ENCODE data around the gene WHRN.

Gene WHRN

DNA sequence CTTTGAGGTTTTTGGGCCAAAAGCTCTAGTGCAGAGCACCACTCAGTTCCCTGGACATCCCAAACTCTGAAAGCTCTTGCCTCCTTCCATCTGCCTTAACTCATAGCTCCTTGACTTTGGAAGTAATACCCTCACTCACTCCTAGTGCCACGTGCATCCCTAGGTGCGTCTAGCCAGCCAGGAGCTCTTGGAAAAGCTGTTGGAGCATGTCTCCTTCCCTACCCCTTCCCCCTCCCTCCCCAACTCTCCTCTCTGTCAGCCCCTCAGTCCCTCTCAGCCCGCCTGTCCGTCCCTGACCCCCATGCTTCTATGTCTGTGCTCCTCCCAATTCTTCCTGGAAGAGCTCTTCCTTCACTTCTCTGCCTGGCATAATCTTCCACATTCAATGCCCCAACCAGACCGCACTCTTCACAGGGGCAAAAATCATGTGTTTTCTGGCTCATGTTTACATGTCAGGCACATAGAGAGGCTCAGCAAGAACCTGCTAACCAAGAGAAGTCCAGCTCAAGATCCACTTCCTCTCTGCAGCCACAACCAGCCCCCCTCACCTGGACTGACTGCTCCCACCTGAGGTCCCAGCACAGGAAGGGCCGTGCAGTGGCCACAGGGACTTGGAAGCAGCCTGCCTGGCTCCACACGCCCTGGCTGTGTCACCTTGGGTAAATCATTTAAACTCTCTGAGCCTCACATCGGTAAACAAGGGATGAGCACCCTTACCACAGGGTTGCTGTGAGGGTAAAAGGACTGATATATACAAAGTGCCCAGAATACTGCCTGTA lies 58.4 kb downstream of the WHRN start:
- DNase-seq = no peak

DNA sequence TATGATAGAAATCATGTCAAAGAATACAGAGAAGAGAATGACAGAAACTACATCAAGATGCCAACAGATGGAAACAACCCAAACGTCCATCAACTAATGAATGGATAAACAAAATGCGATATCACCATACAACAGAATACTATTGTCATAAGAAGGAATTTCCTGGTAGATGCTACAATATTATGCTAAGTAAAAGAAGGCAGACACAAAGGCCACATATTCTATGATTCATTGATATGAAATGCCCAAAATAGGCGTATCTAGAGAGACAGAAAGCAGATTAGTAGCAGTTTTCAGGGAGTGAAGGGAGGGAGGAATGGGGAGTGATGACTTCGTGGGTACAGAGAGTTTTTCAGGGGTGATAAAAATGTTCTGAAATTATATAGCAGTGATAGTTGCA lies 59.2 kb downstream of the WHRN start:
- DNase-seq = no peak

DNA sequence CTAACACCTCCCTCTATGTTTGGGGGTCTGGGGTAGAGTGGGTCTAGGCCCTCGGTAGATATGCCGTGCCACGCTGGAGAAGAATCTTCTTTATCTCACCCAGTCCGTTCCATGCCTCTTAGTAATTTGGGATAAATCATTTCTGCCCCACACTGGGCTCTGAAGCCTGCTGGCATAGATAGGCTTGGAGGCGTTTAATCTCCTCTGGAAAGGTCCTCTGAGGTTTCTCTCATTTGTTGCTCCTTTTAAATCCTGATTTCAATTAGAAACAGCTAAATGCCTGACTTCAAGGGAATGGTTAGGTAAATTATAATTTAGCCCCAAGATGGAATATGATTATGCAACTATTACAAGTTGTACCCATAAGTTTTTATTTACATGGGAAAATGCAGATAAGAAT lies 59.7 kb downstream of the WHRN start:
- DNase-seq = no peak

DNA sequence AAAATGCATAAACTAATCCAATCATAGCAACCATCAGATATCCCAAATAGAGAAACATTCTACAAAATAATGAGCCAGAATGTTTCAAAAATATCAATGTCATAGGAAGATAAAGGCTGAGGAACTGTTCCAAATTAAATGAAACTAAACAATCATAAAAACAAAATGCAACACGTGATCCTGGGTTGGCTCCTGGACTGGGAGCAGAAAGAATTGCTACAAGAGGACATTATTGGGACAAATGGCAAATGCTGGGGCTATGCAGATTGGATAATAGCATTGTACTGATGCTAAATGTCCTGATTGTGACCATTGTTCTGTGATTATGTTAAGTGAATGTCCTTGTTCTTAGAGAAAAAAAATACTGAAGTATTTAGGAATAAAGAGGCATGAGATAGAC lies 63.3 kb downstream of the WHRN start:
- no peak for DNase-seq

DNA sequence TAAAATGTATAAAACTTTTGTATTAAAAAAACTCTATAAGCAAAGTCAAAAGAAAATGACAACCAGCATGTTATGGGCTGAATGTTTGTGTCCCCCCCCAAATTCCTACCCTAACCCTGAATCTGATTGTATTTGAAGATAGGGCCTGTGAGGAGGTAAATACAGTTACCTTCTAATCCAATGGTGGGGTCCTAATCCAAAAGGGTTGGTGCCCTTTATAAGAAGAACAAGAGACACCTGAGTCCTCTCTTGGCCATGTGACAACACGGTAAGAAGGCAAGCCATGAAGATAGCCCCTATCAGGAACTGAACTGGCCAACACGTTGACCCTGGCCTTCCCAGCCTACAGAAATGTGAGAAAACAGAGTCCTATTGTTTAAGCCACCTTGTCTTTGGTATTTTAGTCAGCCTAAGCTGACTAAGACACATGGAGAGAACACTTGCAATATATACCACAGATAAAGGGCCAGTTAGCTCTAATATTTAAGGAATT lies 67.8 kb downstream of the WHRN start:
- no peak for DNase-seq

DNA sequence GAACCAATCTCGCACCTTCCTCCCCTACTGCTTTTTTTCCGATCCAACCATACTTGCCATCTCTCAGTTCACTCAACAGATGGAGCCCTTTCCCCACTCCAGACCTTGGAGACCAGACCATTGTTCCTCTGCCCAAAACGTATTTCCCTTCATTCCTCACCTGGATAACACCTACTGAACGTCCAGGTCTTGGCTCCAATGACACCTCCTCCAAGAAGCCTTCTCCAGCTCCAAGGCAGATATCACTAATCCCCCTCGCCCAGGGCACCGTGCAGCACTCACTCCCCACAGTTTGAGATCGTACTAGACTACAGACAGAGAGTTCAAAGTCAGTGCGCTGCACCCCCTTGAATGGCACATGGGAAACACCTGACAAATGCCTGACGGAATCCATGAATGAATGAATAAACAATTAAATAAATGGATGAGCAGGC lies 70.4 kb downstream of the WHRN start:
- DNase-seq = peak; percentile 46 to 72

DNA sequence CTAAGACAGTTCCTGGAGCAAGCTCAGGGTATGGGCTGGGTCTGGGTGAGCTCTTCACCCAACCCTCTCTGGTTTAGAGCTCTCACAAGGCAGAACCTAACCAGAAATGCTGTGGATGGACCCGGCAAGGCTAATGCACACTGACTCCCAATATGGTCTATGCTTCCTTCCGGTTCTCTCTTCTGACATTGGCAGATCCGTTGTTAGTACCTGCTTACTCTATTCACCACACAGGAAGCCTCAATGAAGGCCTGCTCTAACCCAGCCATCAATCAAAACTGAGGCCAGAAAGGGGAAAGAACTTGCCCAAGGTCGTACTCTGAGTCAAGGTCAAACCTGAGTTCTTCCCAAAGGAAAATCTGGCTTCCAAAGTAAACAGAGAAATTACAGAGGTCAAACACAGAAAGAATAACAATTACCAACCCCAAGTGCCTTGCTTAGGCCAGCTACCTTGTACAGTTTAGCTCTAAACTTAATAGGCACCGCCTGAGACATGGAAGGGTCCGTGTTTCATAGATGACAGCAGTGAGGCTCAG lies 71.5 kb downstream of the WHRN start:
- no peak for DNase-seq

DNA sequence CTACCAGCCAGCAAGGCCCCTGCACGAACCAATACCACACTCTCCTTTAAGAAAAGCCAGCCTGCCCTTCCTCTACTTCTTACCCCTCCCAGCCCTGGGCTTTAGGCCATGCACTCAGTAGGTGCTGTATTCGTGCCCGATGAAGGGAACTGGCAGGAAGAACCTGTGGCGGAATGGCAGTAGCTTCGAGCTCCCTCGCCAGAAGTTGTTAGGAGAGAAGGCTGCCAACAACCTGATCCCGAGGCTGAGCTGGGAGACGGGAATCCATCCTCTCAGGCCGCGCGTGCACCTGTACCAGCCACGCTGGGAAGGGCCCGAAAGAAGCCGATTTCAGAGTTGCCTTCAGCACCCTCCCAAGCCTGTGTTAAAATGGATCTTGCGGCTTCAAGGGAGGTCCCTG lies 72.2 kb downstream of the WHRN start:
- DNase-seq = no peak

DNA sequence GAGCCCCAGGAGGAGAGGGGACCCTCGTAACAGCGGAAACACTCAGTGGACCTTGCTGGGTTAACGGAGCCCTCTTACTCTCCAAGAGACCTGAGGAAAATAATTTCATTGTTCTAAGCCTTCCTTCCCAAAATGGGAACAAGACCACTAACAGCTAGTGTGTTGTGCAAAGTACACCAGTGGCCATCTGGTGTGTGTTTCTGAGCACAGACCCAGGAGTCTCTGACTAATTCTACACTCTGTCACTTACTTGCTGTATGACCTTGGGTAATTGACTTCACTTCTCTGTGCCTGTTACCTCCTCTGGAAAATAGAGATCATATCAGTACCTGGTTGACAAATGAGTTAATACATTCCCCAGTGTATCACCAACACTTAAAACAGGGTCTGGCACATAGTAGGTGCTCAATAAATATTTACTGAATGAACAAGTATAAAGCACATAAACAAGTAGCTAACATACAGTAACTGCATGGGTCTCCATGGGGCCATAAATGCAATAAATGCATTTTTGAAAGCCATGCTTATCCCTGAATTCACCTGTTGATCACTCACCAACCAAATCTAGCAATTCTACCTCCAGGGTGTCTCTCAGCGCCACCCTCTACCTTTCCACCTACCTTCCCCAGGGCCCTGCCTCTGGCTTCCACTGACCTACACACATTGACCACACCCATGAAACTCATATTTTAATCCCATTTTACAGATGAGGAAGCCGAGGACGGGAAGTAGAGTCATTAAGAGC lies 72.8 kb downstream of the WHRN start:
- no peak for DNase-seq

DNA sequence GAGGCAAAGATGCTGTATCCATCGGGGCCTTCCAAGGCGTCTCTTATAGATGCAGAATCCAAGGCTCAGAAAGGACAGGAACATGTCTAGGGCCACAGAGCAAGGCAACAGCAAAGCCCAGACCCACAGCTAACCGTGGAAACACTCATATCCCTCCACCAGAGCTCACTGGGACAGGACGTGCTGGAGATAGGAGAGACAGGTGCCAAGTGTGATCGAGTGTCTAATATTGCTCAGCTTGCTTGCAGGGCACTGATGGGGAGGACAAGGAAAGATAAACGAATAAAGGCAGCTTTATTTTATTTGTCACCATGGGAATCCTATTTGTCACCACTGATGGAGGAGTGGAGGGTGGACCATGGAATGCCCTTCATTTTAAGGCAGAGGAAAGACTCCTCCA lies 73.5 kb downstream of the WHRN start:
- no peak for DNase-seq

DNA sequence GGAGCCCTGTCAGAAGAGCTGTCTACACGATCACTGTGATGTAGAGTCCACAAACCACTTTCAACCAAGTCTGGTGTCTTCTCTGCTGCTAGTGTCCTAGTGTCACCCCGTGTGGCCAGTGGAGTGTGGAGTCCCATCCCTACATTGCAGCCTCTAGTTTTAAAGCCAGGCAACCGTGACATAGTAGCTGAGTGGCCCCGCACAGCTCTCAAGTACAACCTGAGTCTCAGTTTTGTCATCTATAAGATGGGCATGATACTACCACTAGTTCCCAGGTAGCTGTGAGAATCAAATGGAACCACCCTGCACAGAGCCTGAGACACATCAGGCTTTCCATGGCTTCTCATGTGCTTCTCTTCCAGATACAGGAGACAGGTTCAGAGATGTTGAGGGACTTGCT lies 74.3 kb downstream of the WHRN start:
- no peak for DNase-seq

DNA sequence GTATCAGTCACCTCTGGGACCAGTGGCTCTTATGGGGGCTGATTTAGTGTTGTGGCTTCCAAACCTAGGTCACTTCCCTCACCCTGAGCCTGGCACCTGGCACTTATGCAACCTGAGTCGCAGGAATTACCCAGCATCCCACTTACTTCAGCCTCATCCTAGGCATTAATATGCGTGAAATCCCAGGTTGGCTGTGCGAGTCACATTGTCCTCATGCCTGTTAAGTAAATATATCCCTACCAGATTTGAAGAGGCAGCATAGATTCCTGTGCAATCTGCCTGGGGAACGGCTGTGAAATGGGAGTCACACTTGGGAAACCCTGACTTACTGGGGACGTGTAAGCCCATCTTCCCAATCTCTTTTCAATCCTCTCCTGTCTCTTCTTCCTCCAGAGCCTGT lies 74.8 kb downstream of the WHRN start:
- DNase-seq = no peak

DNA sequence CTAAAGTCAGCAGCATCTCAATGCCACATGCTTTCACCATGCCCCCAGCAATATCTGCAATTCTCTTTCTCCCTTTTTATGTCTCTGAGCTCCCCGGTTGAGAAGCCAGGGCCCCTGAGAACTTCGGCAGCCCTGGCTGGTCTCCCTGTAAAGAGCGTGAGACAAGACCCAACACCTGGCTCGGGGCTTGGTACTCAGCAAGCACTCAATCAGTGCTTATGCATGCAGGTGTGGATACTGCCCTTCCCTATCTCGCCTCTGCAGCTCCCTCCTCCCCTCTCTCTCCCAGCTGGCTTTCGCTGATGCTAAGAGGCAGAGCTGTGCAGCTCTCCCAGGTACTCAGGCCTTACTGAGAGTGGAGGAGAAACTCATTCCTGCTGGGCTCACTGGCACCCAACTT lies 75.8 kb downstream of the WHRN start:
- no peak for DNase-seq

DNA sequence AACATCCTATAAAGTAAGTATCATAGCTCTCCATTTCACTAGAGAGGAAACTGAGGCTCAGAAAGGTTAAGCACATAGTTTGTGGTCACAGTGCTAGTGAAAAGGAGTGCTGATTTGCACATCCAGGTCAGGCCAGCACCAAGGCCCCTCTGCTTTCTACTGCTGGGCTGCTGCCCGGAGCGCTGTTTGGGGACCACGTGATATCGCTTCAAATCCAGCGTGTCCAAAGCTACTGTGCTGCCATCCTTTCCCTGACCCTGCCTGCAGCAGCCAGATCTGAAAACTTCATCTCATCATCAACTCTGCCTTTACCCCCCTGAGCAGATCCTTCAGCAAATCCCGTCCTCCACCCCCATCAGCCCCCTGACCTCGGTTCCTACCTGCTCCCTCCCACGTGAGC lies 76.8 kb downstream of the WHRN start:
- no peak for DNase-seq

DNA sequence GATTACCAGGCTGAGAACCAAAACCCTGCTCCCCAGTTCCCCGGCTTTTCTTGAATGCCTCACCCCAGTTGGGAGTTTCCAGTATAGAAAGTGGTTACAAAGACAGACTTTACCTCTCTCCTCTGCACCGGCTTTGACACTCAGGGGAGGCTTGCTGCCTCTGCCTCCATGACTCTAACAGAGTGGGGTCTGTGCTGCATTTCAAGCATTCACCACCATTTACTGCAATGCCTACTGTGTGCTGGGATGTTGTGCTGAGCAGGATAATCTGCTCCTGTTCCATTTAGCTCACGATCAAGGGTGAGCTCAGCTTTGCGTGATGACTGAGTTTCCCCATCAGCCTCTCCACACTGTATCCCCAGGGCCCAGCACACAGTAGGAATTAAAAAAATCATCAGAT lies 77.6 kb downstream of the WHRN start:
- no peak for DNase-seq

DNA sequence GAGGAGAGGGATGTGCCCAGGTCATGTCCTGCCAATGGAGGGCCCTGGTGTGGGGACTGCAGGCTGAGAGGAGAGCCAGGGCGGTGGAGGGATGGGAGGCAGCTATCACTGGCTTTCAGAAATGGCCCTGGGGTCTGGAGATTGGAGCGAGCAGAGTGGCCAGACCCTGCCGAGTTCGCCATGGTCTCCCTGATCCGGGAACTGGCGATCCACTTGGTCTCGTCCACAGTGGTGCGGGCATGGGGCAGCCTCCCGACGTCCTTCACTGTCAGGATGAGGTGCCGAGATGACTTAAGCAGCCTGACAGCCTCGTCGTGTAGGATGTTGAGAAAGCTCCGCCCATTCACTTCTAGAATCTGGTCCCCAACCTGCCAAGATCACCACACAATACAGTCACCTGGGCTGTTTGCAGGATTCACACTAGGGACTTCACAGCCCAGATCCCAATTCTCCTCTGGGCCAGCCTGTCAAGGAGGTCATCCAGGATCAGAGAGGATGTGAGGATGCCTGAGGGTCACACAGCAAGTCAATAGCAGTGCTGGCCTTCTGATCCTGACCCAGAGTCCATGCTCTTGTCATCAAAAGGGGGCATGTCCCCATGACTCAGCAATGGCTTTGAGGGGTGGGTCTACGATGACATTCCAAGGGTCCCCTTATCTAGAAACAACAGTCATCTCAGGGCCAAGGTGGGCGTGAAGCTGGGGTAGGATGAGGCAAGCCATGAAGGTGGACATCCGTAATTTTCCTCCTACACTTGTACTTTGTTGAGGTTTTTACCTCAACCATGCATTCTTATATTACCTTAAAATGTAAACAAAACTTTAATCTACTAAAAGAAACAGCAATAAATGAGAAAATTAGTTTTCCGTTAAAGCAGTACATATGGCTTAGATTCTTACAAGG lies 79.0 kb downstream of the WHRN start:
- DNase-seq = no peak

DNA sequence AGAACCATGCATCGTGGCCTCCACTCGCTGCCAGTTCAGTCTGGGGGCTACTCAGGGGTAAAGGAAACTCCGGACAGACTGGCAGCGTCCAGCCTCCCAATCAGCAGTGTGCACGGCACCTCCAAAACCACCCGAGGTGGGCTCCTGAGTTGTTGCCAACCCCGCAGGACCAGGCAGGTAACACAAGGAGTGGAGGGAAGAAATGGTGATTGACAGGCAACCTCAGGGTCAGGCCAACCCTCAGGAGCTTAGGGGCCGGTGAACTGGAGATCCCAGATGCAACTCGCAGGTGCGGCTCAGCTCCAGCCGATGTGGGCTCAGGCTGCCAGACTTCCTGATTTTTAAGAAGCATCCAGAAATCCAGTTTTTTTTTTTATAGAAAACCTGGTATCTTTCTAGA lies 80.1 kb downstream of the WHRN start:
- DNase-seq = no peak

DNA sequence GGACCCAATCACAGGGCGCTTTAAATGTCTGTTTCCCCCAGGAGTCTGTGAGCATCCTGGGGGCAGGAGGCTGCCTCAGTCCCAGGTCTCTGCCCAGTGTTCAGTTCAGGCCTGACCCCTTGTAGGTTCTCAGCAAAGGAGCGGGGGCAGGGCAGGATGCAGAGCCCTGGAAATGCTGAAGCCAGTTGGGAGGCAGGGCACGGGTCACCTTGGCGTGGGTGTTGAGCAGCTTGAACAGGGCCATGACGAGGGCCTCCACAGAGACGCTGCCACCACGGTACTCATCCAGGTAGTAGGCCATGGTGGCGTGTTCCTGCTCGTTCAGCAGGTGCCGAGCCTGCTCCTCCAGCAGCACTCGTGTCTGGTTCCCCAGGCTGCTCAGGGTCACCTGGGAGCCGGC lies 81.1 kb downstream of the WHRN start:
- no peak for DNase-seq

DNA sequence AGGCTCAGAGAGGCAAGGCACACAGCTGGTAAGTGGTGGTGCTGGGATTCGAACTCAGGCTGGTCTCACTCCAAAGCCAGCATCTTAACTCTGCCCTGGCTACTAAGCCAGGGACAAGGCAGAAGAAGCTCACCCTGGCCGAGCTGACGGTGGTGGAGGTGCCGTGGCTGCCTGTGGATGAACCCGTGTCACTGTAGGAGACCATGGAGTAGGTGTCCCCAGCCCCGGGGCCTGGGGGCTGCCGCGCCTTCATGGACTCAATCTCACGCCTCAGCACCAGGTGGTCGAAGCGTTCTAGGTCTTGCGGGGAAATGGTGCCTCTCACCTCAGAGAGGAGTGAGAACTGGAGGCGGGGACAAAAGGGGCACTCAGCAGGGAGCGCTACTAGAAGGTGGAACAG lies 82.1 kb downstream of the WHRN start:
- DNase-seq = no peak

DNA sequence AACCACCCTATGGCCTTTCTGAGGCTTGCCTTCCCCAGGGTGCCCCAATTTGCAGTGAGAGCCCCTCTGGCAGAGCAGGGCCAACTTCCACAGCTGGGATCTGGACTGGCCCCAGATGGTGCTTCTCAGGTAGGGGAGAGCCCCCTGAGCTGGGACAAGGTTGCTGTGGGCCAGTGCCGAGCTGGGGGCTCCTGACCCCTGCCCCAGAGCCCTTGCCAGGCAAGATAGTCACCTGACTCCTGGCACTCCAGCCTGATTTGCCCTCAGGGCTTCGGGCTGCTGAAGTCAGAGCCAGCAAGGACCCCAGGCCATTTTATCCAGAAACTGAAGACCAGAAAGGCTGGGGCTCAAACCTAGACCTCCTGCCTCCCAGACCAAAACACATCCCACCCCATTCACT lies 84.1 kb downstream of the WHRN start:
- DNase-seq = no peak

DNA sequence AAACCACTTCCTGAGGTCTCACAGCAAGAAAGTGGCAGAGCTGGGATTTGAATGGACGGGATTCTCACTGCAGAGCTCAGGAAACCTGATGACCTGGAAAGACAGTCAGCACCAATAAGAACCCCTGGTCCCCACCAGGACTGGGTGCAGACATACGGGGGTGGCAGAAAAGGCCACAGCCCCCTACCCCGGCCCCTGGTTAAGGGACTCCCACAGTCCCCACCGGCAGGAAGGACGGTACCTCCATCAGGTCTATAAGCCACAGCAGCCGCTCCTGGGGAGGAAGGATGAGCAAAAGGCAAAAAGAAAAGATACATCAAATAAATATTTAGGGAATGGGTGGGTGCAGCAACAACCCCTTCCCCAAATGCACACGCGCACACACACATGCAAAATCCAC lies 85.5 kb downstream of the WHRN start:
- no peak for DNase-seq

DNA sequence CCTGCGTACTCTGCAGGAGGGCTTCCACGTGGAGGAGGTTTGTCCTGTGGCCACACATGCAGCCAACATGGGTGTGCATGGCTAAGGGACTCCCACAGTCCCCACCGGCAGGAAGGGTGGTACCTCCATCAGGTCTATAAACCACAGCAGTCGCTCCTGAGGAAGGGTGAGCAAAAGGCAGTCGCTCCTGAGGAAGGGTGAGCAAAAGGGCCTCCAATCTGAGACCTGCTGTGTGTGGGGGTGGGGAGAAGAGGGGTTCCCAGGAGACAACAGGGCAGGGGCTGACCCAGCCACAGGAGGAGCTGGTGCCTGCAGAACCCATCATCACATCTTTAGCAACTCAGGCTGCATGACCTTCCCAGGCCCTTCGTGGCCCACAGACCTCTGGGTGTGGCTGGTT lies 87.2 kb downstream of the WHRN start:
- no peak for DNase-seq

DNA sequence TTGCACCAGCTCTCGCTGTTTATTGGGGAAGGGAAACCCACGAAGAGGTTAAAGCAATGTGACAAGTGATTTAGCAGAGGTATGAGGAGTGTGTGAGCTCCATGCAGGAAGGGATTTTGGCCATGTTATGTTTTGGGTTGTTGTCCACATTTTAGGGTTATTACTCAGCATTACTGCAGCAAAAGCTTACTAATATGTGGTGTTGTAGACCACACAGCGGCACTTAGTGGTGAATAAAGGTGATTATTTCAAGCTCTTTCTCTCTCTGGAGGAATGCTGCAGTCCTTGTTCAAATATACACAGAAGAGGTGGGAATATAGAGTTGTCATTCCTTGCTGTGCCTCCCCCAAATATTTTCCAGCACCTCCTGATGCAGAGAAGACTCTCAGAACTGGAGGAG lies 87.8 kb downstream of the WHRN start:
- no peak for DNase-seq
